ENCODE results near the gene CCDC137. TPM values are rescaled to one million over a fixed set of nuclear protein-coding genes. Genes with fewer than 3 reads are reported as not detected.

The CCDC137 gene
- total RNA-seq, 1 experiment from 2014 or later: 41.2 TPM

- no peak for DNase-seq (ENCODE audit: low read depth in 1 of 2, low spot score in 2 of 2)
- H3K27ac ChIP-seq: no peak overlapping the region
- H3K36me3 ChIP-seq: peaks cover 100% of the 10 kb centered on the region
- no peaks in the 10 kb centered on the region for H3K4me1 ChIP-seq (replicated peaks)
- no peaks in the 10 kb centered on the region for H3K27me3 ChIP-seq (replicated peaks)
- no peak overlapping the region for H3K4me3 ChIP-seq
- H3K9me3 ChIP-seq (replicated peaks): no peaks in the 10 kb centered on the region
These were observed 28.3 kb downstream of the CCDC137 start for GRCh38 chr17:81694810-81695209.

- DNase-seq (ENCODE audit: low read depth in 1 of 2, low spot score in 2 of 2): no peak
- no peaks in the 10 kb centered on the region for H3K4me1 ChIP-seq (replicated peaks)
- H3K4me3 ChIP-seq: no peak overlapping the region
- no peaks in the 10 kb centered on the region for H3K27me3 ChIP-seq (replicated peaks)
- no peak overlapping the region for H3K27ac ChIP-seq
- peaks cover 98% of the 10 kb centered on the region for H3K36me3 ChIP-seq
- H3K9me3 ChIP-seq (replicated peaks): no peaks in the 10 kb centered on the region
These were observed 28.7 kb downstream of the CCDC137 start for GRCh38 chr17:81695211-81695610.

GRCh38 chr17:81695801-81696200 lies 29.3 kb downstream of the CCDC137 start:
- Histone ChIP-seq H3K4me3 (no peak overlapping the region), H3K9me3 (replicated peaks) (no peaks in the 10 kb centered on the region), H3K4me1 (replicated peaks) (no peaks in the 10 kb centered on the region), H3K27ac (no peak overlapping the region), H3K27me3 (replicated peaks) (no peaks in the 10 kb centered on the region), H3K36me3 (peaks cover 95% of the 10 kb centered on the region)
- no peak for DNase-seq (ENCODE audit: low read depth in 1 of 2, low spot score in 2 of 2)

GRCh38 chr17:81696218-81696941 lies 29.8 kb downstream of the CCDC137 start:
- Histone ChIP-seq H3K9me3 (replicated peaks) (no peaks in the 10 kb centered on the region), H3K36me3 (peaks cover 95% of the 10 kb centered on the region), H3K4me1 (replicated peaks) (peaks cover 5% of the 10 kb centered on the region), H3K27ac (no peak overlapping the region), H3K4me3 (no peak overlapping the region), H3K27me3 (replicated peaks) (no peaks in the 10 kb centered on the region)
- DNase-seq (ENCODE audit: low read depth in 1 of 2, low spot score in 2 of 2): no peak

- DNase-seq (ENCODE audit: low read depth in 1 of 2, low spot score in 2 of 2): no peak
- Histone ChIP-seq H3K27me3 (replicated peaks) (no peaks in the 10 kb centered on the region), H3K4me3 (no peak overlapping the region), H3K4me1 (replicated peaks) (peaks cover 16% of the 10 kb centered on the region), H3K9me3 (replicated peaks) (no peaks in the 10 kb centered on the region), H3K36me3 (peaks cover 95% of the 10 kb centered on the region), H3K27ac (no peak overlapping the region)
These were observed 30.9 kb downstream of the CCDC137 start for GRCh38 chr17:81697261-81698044.

- no peak overlapping the region for H3K4me3 ChIP-seq
- no peak for DNase-seq (ENCODE audit: low read depth in 1 of 2, low spot score in 2 of 2)
- H3K27ac ChIP-seq: no peak overlapping the region
- H3K9me3 ChIP-seq (replicated peaks): no peaks in the 10 kb centered on the region
- peaks cover 92% of the 10 kb centered on the region for H3K36me3 ChIP-seq
- no peaks in the 10 kb centered on the region for H3K27me3 ChIP-seq (replicated peaks)
- H3K4me1 ChIP-seq (replicated peaks): peaks cover 24% of the 10 kb centered on the region
These were observed 34.1 kb downstream of the CCDC137 start for GRCh38 chr17:81700353-81701287.

GRCh38 chr17:81701288-81702071 lies 34.9 kb downstream of the CCDC137 start:
- Histone ChIP-seq H3K27ac (no peak overlapping the region), H3K4me3 (peak overlapping the region; percentile 86; the same call in 1 of the 2 replicates), H3K36me3 (peaks cover 92% of the 10 kb centered on the region)

GRCh38 chr17:81702934-81703746 lies 36.6 kb downstream of the CCDC137 start, which contains the start of gene MRPL12:
TSS of gene MRPL12 (plus strand) at chr17:81703367. CDS start at chr17:81703502, 135 bp downstream.
- Histone ChIP-seq H3K4me1 (replicated peaks) (peaks cover 24% of the 10 kb centered on the region), H3K4me3 (peak within 1 kb of the TSS; percentile 86), H3K27me3 (replicated peaks) (no peaks in the 10 kb centered on the region), H3K27ac (peak within 1 kb of the TSS; percentile 62), H3K9me3 (replicated peaks) (no peaks in the 10 kb centered on the region), H3K36me3 (peaks cover 92% of the 10 kb centered on the region)
- peak; percentile 91 to 96 for DNase-seq (ENCODE audit: low read depth in 1 of 2, low spot score in 2 of 2)

More at GRCh38 chr17:81701288-81702071, 34.9 kb downstream of the CCDC137 start:
- peak in 1 of 2 experiments; percentile 35 for DNase-seq (ENCODE audit: low read depth in 1 of 2, low spot score in 2 of 2)
- Histone ChIP-seq H3K4me1 (replicated peaks) (peaks cover 24% of the 10 kb centered on the region), H3K9me3 (replicated peaks) (no peaks in the 10 kb centered on the region), H3K27me3 (replicated peaks) (no peaks in the 10 kb centered on the region)

GRCh38 chr17:81703747-81704654 lies 37.5 kb downstream of the CCDC137 start:
- H3K27ac ChIP-seq: peak overlapping the region; percentile 62
- no peaks in the 10 kb centered on the region for H3K27me3 ChIP-seq (replicated peaks)
- H3K4me1 ChIP-seq (replicated peaks): peaks cover 24% of the 10 kb centered on the region
- H3K9me3 ChIP-seq (replicated peaks): no peaks in the 10 kb centered on the region
- no peak for DNase-seq (ENCODE audit: low read depth in 1 of 2, low spot score in 2 of 2)
- H3K36me3 ChIP-seq: peaks cover 92% of the 10 kb centered on the region
- H3K4me3 ChIP-seq: peak overlapping the region; percentile 86

GRCh38 chr17:81705518-81706231 lies 39.1 kb downstream of the CCDC137 start:
- peaks cover 24% of the 10 kb centered on the region for H3K4me1 ChIP-seq (replicated peaks)
- no peak overlapping the region for H3K4me3 ChIP-seq

GRCh38 chr17:81706232-81706611 lies 39.7 kb downstream of the CCDC137 start:
- no peak overlapping the region for H3K4me3 ChIP-seq
- H3K4me1 ChIP-seq (replicated peaks): peaks cover 23% of the 10 kb centered on the region
- peaks cover 77% of the 10 kb centered on the region for H3K36me3 ChIP-seq
- H3K27ac ChIP-seq: no peak overlapping the region
- no peaks in the 10 kb centered on the region for H3K27me3 ChIP-seq (replicated peaks)
- no peak for DNase-seq (ENCODE audit: low read depth in 1 of 2, low spot score in 2 of 2)
- no peaks in the 10 kb centered on the region for H3K9me3 ChIP-seq (replicated peaks)

More at GRCh38 chr17:81705518-81706231, 39.1 kb downstream of the CCDC137 start:
- Histone ChIP-seq H3K27ac (no peak overlapping the region), H3K27me3 (replicated peaks) (no peaks in the 10 kb centered on the region), H3K9me3 (replicated peaks) (no peaks in the 10 kb centered on the region), H3K36me3 (peaks cover 82% of the 10 kb centered on the region)
- DNase-seq (ENCODE audit: low read depth in 1 of 2, low spot score in 2 of 2): no peak
